GM19035 (cell line): ENCODE results near the gene MAPT.

Experiments
- ATAC-seq: cut with Tn5 transposase; IDR thresholded peaks from one replicate; pipeline ENCODE4 v1.9.1; 2021; ENCODE audit not compliant: unreplicated experiment

Gene MAPT

DNA sequence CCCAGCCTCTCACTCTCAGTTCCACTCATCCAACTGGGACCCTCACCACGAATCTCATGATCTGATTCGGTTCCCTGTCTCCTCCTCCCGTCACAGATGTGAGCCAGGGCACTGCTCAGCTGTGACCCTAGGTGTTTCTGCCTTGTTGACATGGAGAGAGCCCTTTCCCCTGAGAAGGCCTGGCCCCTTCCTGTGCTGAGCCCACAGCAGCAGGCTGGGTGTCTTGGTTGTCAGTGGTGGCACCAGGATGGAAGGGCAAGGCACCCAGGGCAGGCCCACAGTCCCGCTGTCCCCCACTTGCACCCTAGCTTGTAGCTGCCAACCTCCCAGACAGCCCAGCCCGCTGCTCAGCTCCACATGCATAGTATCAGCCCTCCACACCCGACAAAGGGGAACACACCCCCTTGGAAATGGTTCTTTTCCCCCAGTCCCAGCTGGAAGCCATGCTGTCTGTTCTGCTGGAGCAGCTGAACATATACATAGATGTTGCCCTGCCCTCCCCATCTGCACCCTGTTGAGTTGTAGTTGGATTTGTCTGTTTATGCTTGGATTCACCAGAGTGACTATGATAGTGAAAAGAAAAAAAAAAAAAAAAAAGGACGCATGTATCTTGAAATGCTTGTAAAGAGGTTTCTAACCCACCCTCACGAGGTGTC is 131.3 kb downstream of the MAPT start:
- no peak for ATAC-seq

DNA sequence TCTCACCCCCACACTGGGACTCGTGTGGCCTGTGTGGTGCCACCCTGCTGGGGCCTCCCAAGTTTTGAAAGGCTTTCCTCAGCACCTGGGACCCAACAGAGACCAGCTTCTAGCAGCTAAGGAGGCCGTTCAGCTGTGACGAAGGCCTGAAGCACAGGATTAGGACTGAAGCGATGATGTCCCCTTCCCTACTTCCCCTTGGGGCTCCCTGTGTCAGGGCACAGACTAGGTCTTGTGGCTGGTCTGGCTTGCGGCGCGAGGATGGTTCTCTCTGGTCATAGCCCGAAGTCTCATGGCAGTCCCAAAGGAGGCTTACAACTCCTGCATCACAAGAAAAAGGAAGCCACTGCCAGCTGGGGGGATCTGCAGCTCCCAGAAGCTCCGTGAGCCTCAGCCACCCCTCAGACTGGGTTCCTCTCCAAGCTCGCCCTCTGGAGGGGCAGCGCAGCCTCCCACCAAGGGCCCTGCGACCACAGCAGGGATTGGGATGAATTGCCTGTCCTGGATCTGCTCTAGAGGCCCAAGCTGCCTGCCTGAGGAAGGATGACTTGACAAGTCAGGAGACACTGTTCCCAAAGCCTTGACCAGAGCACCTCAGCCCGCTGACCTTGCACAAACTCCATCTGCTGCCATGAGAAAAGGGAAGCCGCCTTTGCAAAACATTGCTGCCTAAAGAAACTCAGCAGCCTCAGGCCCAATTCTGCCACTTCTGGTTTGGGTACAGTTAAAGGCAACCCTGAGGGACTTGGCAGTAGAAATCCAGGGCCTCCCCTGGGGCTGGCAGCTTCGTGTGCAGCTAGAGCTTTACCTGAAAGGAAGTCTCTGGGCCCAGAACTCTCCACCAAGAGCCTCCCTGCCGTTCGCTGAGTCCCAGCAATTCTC is 132.1 kb downstream of the MAPT start:
- ATAC-seq, result no peak

DNA sequence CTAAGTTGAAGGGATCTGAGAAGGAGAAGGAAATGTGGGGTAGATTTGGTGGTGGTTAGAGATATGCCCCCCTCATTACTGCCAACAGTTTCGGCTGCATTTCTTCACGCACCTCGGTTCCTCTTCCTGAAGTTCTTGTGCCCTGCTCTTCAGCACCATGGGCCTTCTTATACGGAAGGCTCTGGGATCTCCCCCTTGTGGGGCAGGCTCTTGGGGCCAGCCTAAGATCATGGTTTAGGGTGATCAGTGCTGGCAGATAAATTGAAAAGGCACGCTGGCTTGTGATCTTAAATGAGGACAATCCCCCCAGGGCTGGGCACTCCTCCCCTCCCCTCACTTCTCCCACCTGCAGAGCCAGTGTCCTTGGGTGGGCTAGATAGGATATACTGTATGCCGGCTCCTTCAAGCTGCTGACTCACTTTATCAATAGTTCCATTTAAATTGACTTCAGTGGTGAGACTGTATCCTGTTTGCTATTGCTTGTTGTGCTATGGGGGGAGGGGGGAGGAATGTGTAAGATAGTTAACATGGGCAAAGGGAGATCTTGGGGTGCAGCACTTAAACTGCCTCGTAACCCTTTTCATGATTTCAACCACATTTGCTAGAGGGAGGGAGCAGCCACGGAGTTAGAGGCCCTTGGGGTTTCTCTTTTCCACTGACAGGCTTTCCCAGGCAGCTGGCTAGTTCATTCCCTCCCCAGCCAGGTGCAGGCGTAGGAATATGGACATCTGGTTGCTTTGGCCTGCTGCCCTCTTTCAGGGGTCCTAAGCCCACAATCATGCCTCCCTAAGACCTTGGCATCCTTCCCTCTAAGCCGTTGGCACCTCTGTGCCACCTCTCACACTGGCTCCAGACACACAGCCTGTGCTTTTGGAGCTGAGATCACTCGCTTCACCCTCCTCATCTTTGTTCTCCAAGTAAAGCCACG is 133.0 kb downstream of the MAPT start:
- no peak for ATAC-seq

DNA sequence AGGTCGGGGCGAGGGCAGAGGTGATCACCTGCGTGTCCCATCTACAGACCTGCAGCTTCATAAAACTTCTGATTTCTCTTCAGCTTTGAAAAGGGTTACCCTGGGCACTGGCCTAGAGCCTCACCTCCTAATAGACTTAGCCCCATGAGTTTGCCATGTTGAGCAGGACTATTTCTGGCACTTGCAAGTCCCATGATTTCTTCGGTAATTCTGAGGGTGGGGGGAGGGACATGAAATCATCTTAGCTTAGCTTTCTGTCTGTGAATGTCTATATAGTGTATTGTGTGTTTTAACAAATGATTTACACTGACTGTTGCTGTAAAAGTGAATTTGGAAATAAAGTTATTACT is 133.6 kb downstream of the MAPT start:
- ATAC-seq, result no peak

DNA sequence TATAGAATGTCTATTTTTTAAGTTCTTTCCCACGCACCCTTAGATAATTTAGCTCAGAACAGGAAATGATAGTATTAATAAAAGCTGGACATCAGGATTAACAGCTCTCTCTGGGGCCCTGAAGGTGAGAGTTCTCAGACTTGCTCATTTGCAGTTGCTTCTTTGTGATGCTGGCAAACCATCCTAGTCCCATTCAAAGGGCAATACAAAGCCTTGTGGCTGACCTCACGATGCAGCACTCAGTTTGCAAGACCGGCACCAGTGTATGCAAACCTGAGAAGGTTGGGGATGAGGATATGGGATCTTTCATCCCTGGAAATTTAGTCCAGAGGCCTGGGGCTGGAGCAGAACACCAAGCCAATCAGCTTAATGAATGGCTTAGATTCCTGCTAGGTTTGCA is 134.0 kb downstream of the MAPT start:
- ATAC-seq, result no peak

DNA sequence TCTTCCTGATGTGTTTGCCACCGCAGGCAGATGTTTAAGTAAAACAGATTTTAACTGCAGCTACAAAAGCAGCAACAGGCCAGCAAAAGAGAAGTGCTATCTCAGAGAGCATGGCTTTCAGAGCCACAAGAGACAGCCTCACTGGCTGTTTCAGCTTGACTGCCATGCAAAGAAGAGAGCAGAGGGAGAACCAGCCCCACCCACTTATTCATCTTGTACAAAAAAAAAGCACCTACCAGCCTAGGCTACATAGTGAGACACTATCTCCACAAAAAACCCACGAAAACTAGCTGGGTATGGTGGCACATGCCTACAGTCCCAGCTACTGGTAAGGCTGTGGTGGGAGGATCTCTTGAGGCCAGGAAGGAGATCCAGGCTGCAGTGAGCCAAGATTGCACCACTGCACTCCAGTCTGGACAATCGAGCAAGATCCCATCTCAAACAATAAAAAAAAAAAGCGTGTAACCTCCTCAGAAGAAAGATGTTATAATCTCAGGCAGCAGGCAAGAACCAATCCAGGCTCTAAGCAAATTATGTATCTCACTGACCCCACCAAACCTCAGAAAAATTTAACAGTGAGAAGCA is 134.7 kb downstream of the MAPT start:
- no peak for ATAC-seq

GRCh38 chr17:46029627-46030026 is 135.3 kb downstream of the MAPT start:
- no peak for ATAC-seq

GRCh38 chr17:46030752-46031151 is 136.4 kb downstream of the MAPT start:
- ATAC-seq, result no peak

DNA sequence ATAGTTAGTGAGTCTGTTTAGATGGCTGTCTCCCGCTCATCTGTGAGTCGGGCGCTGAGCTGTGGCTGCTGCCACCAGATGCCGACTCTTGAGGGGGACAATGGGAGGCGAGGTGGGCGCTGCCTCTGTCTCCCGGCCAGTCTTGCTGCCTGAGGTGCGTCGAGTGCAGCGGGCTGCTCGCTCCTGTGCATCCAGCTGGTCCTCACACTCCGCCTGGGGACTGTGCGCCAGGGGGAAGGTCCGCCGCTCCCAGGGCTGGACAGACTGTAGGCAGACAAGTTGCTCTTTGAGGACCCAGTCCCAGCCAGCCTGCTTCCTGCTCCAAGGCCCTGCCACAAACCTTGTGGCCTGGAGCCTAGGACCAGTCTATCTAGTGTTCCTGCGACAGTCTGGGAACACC is 137.1 kb downstream of the MAPT start:
- ATAC-seq, result no peak

- no peak for ATAC-seq
Measured at GRCh38 chr17:46031920-46032319, 137.6 kb downstream of the MAPT start.

GRCh38 chr17:46032909-46033308 is 138.6 kb downstream of the MAPT start:
- no peak for ATAC-seq

DNA sequence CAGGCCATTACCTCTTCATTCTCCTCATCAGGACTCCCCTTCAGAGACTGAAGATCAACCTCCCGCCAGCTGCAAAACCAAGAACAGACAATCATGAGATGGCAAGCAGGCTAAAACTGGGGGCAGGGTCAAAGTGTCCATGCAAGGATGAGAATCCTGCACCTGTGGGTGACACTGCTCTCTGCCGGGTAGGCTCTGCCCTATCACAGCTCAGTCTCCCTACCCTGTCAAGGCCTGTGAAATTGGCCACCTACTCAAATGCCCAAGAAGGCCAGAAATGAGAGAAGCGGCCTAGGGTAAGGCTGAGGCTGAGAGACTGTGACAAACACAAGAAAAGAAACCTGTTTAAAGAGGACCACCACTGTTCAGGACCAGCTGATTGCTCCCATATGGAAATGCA is 139.0 kb downstream of the MAPT start:
- ATAC-seq, result no peak

- ATAC-seq, result no peak
Measured at GRCh38 chr17:46035112-46035818, 140.9 kb downstream of the MAPT start.

- ATAC-seq, result no peak
Measured at GRCh38 chr17:46036491-46036890, 142.1 kb downstream of the MAPT start.

GRCh38 chr17:46037722-46038255 is 143.4 kb downstream of the MAPT start:
- ATAC-seq, result no peak

DNA sequence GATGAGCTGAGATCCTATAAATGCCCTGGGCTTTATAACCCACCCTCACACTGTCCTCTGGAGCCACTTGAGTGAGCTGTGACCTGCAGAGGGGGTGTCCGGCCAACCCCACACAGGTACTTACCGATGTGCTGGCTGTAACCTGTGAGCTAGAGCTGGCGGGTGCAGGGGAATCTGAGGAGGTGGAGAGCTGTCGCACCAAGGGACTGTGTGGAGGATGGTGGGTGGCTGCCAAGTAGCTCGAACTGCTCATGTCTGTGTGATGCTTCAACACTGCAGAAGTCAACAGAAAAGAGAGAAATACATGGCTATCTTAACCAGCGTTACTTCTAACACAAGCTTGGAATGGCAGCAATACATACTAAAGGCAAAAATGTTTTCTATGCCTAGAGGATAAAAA is 144.1 kb downstream of the MAPT start:
- no peak for ATAC-seq

GRCh38 chr17:46038937-46039336 is 144.6 kb downstream of the MAPT start:
- ATAC-seq, result no peak

DNA sequence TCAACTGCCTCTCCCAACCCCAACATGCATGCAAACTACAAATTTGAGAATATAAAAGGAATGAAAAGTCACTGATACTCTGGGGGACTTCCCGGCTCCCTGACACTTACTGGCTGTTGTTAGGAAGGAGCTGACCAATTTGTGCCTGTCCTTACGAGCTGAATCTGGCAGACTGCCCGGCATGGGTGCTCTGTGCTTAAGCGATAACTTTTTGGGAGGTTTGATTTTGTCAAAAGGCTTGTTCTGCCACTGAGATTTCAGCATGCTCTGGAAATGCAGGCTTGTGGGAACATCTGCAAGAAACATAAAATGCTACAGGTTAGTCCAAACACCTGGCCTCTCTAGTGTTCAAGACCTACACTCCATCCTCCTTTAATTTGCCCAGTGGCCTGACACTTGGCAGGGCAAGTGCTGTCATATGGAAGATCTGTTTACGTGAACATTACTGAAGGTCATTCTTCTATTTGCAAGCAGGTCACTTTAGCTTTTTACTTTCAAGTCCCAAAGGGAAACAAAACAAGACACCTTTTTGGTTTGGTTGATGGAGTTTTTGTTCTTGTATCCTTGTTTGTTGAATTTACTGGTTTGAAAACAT is 145.3 kb downstream of the MAPT start:
- no peak for ATAC-seq

DNA sequence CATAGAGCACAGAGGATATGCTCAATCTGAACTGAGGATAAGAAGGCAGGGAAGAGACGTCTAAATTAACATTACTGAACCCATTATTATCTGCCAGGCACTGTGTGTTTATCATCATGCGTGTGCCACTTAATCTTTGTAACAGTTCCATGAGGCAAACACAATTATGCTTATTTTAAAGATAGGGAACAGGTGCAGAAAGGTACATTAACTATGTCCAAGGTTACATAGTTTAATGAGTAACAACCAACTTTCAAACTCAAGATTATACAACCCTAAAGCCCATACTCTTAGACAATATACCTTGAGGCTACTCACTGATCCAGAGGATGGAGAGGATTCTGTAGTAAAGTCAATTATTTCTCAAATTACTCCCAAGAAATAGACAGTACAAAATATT is 147.9 kb downstream of the MAPT start:
- ATAC-seq, result no peak

GRCh38 chr17:46042925-46043324 is 148.6 kb downstream of the MAPT start:
- ATAC-seq, result no peak
